Endothelial cell of umbilical vein (primary cell): ENCODE measurements around the gene PCNT. TPM values are rescaled to one million over a fixed set of nuclear protein-coding genes. Genes with fewer than 3 reads are reported as not detected.

Experiments
- BruUV-seq: library from RNA; stranded (reverse); fragments of 400-500 nt; replicated peaks from 2 replicates; lab custom pipeline; 2021; lab: Mats Ljungman, UMichigan
- CTCF ChIA-PET: fragments of 300-600, 350-600 bp; sonication (Branson Sonifier 250); formaldehyde crosslinking; loops from one replicate; lab custom pipeline; 2021; ENCODE audit warnings: antibody characterized with exemption, inconsistent platforms; lab: Charles Lee
- POLR2A ChIA-PET: fragments of 300-600, 350-600 bp; sonication (Branson Sonifier 250); formaldehyde crosslinking; loops from one replicate; lab custom pipeline; 2021; ENCODE audit warnings: antibody characterized with exemption, inconsistent platforms; lab: Charles Lee
- DNase-seq: peaks from one replicate; pipeline ENCODE4 v3.0.0-alpha.2; 2011; ENCODE audit warnings: low read depth, low spot score
- FAIRE-seq: peaks from 2 replicates; lab custom pipeline; 2011; peaks lifted over from hg19 to GRCh38; lab: Jason Lieb, UNC
- H2AFZ ChIP-seq: 2 replicates; pipeline ENCODE4 v1.6.0; 2012; ENCODE audit warnings: low read depth, low read length, control low read depth, inconsistent platforms
- H3K27ac ChIP-seq: 2 replicates; pipeline ENCODE4 v1.5.1; 2011; ENCODE audit warnings: low read depth, mild to moderate bottlenecking, control low read depth, low read length, moderate library complexity; ENCODE audit not compliant: insufficient read depth
- H3K27me3 ChIP-seq, 2 experiments: 2 replicates each; pipeline versions ENCODE4 v1.6.0 to v1.6.1; 2011; ENCODE audit warnings: low read length in 2 of 2, mixed read lengths in 1 of 2; ENCODE audit not compliant: control insufficient read depth in 2 of 2, insufficient read depth in 2 of 2
- H3K36me3 ChIP-seq, 2 experiments: 2 replicates in 1 of 2; 3 replicates in 1 of 2; pipeline ENCODE4 v1.5.1; 2011; ENCODE audit warnings: low read length in 2 of 2, mild to moderate bottlenecking in 1 of 2, moderate library complexity in 1 of 2; ENCODE audit not compliant: control insufficient read depth in 2 of 2, insufficient read depth in 2 of 2; ENCODE audit errors: extremely low read depth in 1 of 2
- H3K4me1 ChIP-seq: 3 replicates; pipeline ENCODE4 v1.5.1; 2011; ENCODE audit warnings: mild to moderate bottlenecking, low read length; ENCODE audit not compliant: control insufficient read depth, insufficient read depth; ENCODE audit errors: extremely low read depth
- H3K4me2 ChIP-seq: 2 replicates; pipeline ENCODE4 v1.6.1; 2011; ENCODE audit warnings: low read length, control low read depth, mixed read lengths; ENCODE audit not compliant: insufficient read depth
- H3K4me3 ChIP-seq, 3 experiments: fragments of 200-600 bp in 1 of 3; sonication (generic), shearing (Covaris generic) in 1 of 3; replicated peaks in 1 of 3; 2 replicates each; pipeline ENCODE4 v1.5.1; 2011 to 2016; ENCODE audit warnings: control low read depth in 3 of 3, low read length in 3 of 3, mild to moderate bottlenecking in 2 of 3, inconsistent platforms in 1 of 3, low read depth in 1 of 3, moderate library complexity in 1 of 3; ENCODE audit not compliant: insufficient read depth in 1 of 3
- H3K79me2 ChIP-seq: 2 replicates; pipeline ENCODE4 v1.6.0; 2012; ENCODE audit warnings: low read length, inconsistent platforms; ENCODE audit not compliant: control insufficient read depth, insufficient read depth
- H3K9ac ChIP-seq: replicated peaks from 2 replicates; pipeline ENCODE3; 2011; ENCODE audit warnings: low read length, control low read depth; ENCODE audit not compliant: insufficient read depth; ENCODE audit errors: extremely low read depth
- H3K9me1 ChIP-seq: replicated peaks from 3 replicates; pipeline ENCODE4 v1.6.0; 2011; ENCODE audit warnings: mild to moderate bottlenecking, low read length; ENCODE audit not compliant: control insufficient read depth, insufficient read depth; ENCODE audit errors: extremely low read depth
- H3K9me3 ChIP-seq: replicated peaks from 2 replicates; pipeline ENCODE4 v1.5.1; 2012; ENCODE audit warnings: low read length, inconsistent platforms; ENCODE audit not compliant: control insufficient read depth, insufficient read depth
- H4K20me1 ChIP-seq: replicated peaks from 2 replicates; pipeline ENCODE3; 2011; ENCODE audit warnings: mild to moderate bottlenecking, low read length; ENCODE audit not compliant: control insufficient read depth, insufficient read depth; ENCODE audit errors: extremely low read depth
- EZH2 ChIP-seq: IDR thresholded peaks from 2 replicates; pipeline ENCODE4 v1.6.1; 2012; ENCODE audit warnings: borderline replicate concordance, low read depth, mild to moderate bottlenecking, moderate library complexity, low read length, inconsistent platforms; ENCODE audit not compliant: severe bottlenecking
- FOS ChIP-seq: IDR thresholded peaks from 2 replicates; pipeline ENCODE4 v1.6.1; 2011; ENCODE audit warnings: mild to moderate bottlenecking, low read length, moderate library complexity, borderline replicate concordance; ENCODE audit not compliant: insufficient read depth
- GATA2 ChIP-seq: IDR thresholded peaks from 2 replicates; pipeline ENCODE4 v1.7.0; 2011; ENCODE audit warnings: low read depth, mild to moderate bottlenecking, moderate library complexity, mixed read lengths, low read length; ENCODE audit not compliant: insufficient read length, insufficient read depth
- JUN ChIP-seq: IDR thresholded peaks from 2 replicates; pipeline ENCODE4 v1.6.1; 2011; ENCODE audit warnings: borderline replicate concordance, low read depth; ENCODE audit not compliant: insufficient read length, insufficient read depth
- MAX ChIP-seq: IDR thresholded peaks from 2 replicates; pipeline ENCODE4 v1.6.1; 2011; ENCODE audit not compliant: insufficient read depth, insufficient read length
- MYC ChIP-seq: IDR thresholded peaks from one replicate; pipeline ENCODE4 v1.6.1; 2011; ENCODE audit warnings: mild to moderate bottlenecking, low read depth, low read length
- POLR2A ChIP-seq: IDR thresholded peaks from 2 replicates; pipeline ENCODE4 v1.6.1; 2012; ENCODE audit warnings: low read depth, mild to moderate bottlenecking, control low read depth, low read length
- POLR2AphosphoS5 ChIP-seq: IDR thresholded peaks from 2 replicates; pipeline ENCODE4 v1.6.1; 2012; ENCODE audit warnings: low read depth, mild to moderate bottlenecking, control low read depth, low read length, moderate library complexity; ENCODE audit not compliant: insufficient read depth
- dilution Hi-C: fragments of 300-500 bp; cut with MboI; formaldehyde crosslinking; loops from one replicate; pipeline ENCODE4 v1.15.0; 2019; ENCODE audit warnings: low sequenced_read_pairs; ENCODE audit not compliant: extremely low pct_ligation_motif_present
- intact Hi-C: fragments of 100-400 bp; cut with micrococcal nuclease; formaldehyde crosslinking; loops from one replicate; pipeline ENCODE4 v1.10.0; 2022
- polyA plus RNA-seq, 4 experiments: library from polyadenylated mRNA; depleted of rRNA in 3 of 4; stranded (reverse) in 3 of 4; unstranded in 1 of 4; fragments of >200 nt; gene quantifications; 2 replicates each; pipeline versions ENCODE4 v1.2.1 to v1.2.3, GENCODE V29; 2011 to 2012; ENCODE audit warnings: missing spikeins in 1 of 4
- total RNA-seq: library from RNA; stranded (reverse); gene quantifications from 2 replicates; pipeline ENCODE4 v1.2.3, GENCODE V29; 2021
- TF ChIP-seq, protein P1 (sequence below), 2 donors: IDR thresholded peaks; 1 replicate in 1 of 2; 2 replicates in 1 of 2; pipeline ENCODE4 v1.5.1; 2011; ENCODE audit warnings: low read length in 2 of 2, mild to moderate bottlenecking in 2 of 2, moderate library complexity in 2 of 2, control low read depth in 1 of 2, inconsistent platforms in 1 of 2, low read depth in 1 of 2; ENCODE audit not compliant: insufficient read depth in 1 of 2; ENCODE audit errors: extremely low read depth in 1 of 2

PCNT gene
- total and polyA plus RNA-seq, 2 donors (not counting 3 experiments of a cell fraction or from before 2014, with no cell fraction given) = 9.6 to 49.5 TPM

DNA sequence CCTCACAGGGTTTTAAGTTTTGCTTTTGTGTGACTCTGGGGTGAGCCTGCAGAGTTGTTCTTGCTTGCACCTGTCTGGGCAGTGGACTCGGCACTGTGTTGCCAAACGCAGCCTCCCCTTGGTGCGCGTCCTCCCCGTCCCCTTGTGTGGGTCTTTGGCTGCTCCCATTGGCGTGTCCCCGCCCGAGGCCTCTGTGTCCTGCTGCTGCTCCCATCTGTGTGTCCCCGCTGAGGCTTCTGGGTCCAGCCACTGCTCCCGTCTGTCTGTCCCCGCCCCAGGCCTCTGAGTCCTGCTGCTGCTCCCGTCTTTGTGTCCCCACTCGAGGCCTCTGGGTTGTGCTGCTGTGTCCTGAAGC lies 62.8 kb downstream of the PCNT start:
- no peaks in the 10 kb centered on the region for H3K9me1 ChIP-seq
- no TSS peak for BruUV-seq
- TF ChIP-seq EZH2 (no peak), FOS (no peak), GATA2 (no peak), MYC (no peak), MAX (no peak), POLR2AphosphoS5 (no peak), POLR2A (no peak), JUN (no peak)
- TF ChIP-seq, protein P1, sequence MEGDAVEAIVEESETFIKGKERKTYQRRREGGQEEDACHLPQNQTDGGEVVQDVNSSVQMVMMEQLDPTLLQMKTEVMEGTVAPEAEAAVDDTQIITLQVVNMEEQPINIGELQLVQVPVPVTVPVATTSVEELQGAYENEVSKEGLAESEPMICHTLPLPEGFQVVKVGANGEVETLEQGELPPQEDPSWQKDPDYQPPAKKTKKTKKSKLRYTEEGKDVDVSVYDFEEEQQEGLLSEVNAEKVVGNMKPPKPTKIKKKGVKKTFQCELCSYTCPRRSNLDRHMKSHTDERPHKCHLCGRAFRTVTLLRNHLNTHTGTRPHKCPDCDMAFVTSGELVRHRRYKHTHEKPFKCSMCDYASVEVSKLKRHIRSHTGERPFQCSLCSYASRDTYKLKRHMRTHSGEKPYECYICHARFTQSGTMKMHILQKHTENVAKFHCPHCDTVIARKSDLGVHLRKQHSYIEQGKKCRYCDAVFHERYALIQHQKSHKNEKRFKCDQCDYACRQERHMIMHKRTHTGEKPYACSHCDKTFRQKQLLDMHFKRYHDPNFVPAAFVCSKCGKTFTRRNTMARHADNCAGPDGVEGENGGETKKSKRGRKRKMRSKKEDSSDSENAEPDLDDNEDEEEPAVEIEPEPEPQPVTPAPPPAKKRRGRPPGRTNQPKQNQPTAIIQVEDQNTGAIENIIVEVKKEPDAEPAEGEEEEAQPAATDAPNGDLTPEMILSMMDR (IDR thresholded peaks at IDR 0.05; ENCODE audit: extremely low read depth in 1 of 2, insufficient read depth in 1 of 2, low read depth in 1 of 2, low read length in 2 of 2) = no peak
- peaks cover 24% of the 10 kb centered on the region for H3K79me2 ChIP-seq
- CTCF ChIA-PET = no interaction called here
- intact Hi-C loops = no loop called here
- no peak overlapping the region for H3K27ac ChIP-seq
- no peak for FAIRE-seq
- H3K4me3 ChIP-seq = no peak overlapping the region
- DNase-seq = no peak
- no peaks in the 10 kb centered on the region for H3K27me3 ChIP-seq
- no peak overlapping the region for H2AFZ ChIP-seq
- no peak overlapping the region for H3K4me2 ChIP-seq
- no peaks in the 10 kb centered on the region for H4K20me1 ChIP-seq
- POLR2A ChIA-PET = no interaction called here
- no peak overlapping the region for H3K9ac ChIP-seq
- no peaks in the 10 kb centered on the region for H3K4me1 ChIP-seq
- dilution Hi-C loops = no loop called here
- H3K36me3 ChIP-seq = peaks cover 0 to 28% of the 10 kb centered on the region in 2 experiments
- H3K9me3 ChIP-seq = no peaks in the 10 kb centered on the region
